Keratinocyte (primary cell): ENCODE data around the gene AKAP13. TPM values are rescaled to one million over a fixed set of nuclear protein-coding genes. Genes with fewer than 3 reads are reported as not detected.

ENCODE experiments used
- DNase-seq: peaks from one replicate; pipeline ENCODE4 v3.0.0-alpha.2; 2011; ENCODE audit warnings: low read depth, missing footprints, low spot score
- FAIRE-seq: peaks from 2 replicates; lab custom pipeline; 2011; peaks lifted over from hg19 to GRCh38; lab: Jason Lieb, UNC
- H2AFZ ChIP-seq: 2 replicates; pipeline ENCODE4 v1.6.0; 2012; ENCODE audit warnings: low read length, control low read depth, inconsistent platforms; ENCODE audit not compliant: control insufficient read depth
- H3K27ac ChIP-seq: 2 replicates; pipeline ENCODE4 v1.5.1; 2011; ENCODE audit warnings: low read length; ENCODE audit not compliant: control insufficient read depth, insufficient read depth
- H3K27me3 ChIP-seq: 3 replicates; pipeline ENCODE4 v1.6.0; 2011; ENCODE audit warnings: low read length; ENCODE audit not compliant: control insufficient read depth, insufficient read depth; ENCODE audit errors: extremely low read depth
- H3K36me3 ChIP-seq, 2 experiments: 2 replicates in 1 of 2; 3 replicates in 1 of 2; pipeline ENCODE4 v1.5.1; 2011; ENCODE audit warnings: low read length in 2 of 2, mild to moderate bottlenecking in 1 of 2; ENCODE audit not compliant: control insufficient read depth in 2 of 2, insufficient read depth in 2 of 2; ENCODE audit errors: extremely low read depth in 1 of 2
- H3K4me1 ChIP-seq: 3 replicates; pipeline ENCODE4 v1.5.1; 2011; ENCODE audit warnings: low read length; ENCODE audit not compliant: control insufficient read depth, insufficient read depth; ENCODE audit errors: extremely low read depth
- H3K4me2 ChIP-seq: 3 replicates; pipeline ENCODE4 v1.6.0; 2011; ENCODE audit warnings: low read depth, low read length; ENCODE audit not compliant: control insufficient read depth, insufficient read depth; ENCODE audit errors: extremely low read depth
- H3K4me3 ChIP-seq, 3 experiments: fragments of 200-600 bp in 1 of 3; sonication (generic) in 1 of 3; 2 replicates in 2 of 3; 3 replicates in 1 of 3; pipeline ENCODE4 v1.5.1; 2011 to 2016; ENCODE audit warnings: low read length in 3 of 3, mild to moderate bottlenecking in 3 of 3, control low read depth in 2 of 3, inconsistent platforms in 1 of 3, low read depth in 1 of 3, mixed read lengths in 1 of 3, mixed run types in 1 of 3, moderate library complexity in 1 of 3; ENCODE audit not compliant: control insufficient read depth in 2 of 3, insufficient read depth in 2 of 3; ENCODE audit errors: extremely low read depth in 1 of 3
- H3K79me2 ChIP-seq: 2 replicates; pipeline ENCODE4 v1.6.0; 2012; ENCODE audit warnings: low read length; ENCODE audit not compliant: control insufficient read depth, insufficient read depth
- H3K9ac ChIP-seq: 3 replicates; pipeline ENCODE4 v1.6.0; 2011; ENCODE audit warnings: low read length; ENCODE audit not compliant: control insufficient read depth, insufficient read depth; ENCODE audit errors: extremely low read depth
- H3K9me1 ChIP-seq: 3 replicates; pipeline ENCODE4 v1.6.0; 2011; ENCODE audit warnings: low read length; ENCODE audit not compliant: control insufficient read depth, insufficient read depth; ENCODE audit errors: extremely low read depth
- H3K9me3 ChIP-seq: 2 replicates; pipeline ENCODE4 v1.5.1; 2012; ENCODE audit warnings: low read depth, low read length; ENCODE audit not compliant: control insufficient read depth
- H4K20me1 ChIP-seq: 3 replicates; pipeline ENCODE4 v1.6.0; 2011; ENCODE audit warnings: low read length; ENCODE audit not compliant: control insufficient read depth, insufficient read depth; ENCODE audit errors: extremely low read depth
- EZH2 ChIP-seq: IDR thresholded peaks from one replicate; pipeline ENCODE4 v1.6.1; 2012; ENCODE audit warnings: inconsistent platforms, mild to moderate bottlenecking, low read length, moderate library complexity
- dilution Hi-C: fragments of 300-500 bp; cut with MboI; formaldehyde crosslinking; loops from one replicate; pipeline ENCODE4 v1.7.0; 2020; ENCODE audit warnings: low sequenced_read_pairs; ENCODE audit not compliant: extremely low pct_ligation_motif_present
- polyA plus RNA-seq, 5 experiments: library from polyadenylated mRNA; depleted of rRNA in 3 of 5; stranded (reverse) in 3 of 5; stranded (forward) in 1 of 5; unstranded in 1 of 5; fragments of >200 nt; gene quantifications; 1 replicate in 1 of 5; 2 replicates in 3 of 5; 3 replicates in 1 of 5; pipeline versions ENCODE4 v1.2.1 to v1.2.3, GENCODE V29; 2011 to 2012; ENCODE audit warnings: missing spikeins in 2 of 5, low read depth in 1 of 5, low replicate concordance in 1 of 5
- TF ChIP-seq, protein P1 (sequence below), 3 experiments: IDR thresholded peaks in 1 of 3; conservative IDR thresholded peaks in 1 of 3; optimal IDR thresholded peaks in 1 of 3; 2 replicates in 2 of 3; 3 replicates in 1 of 3; pipeline versions ENCODE3 to v1.5.1; 2011; ENCODE audit warnings: low read length in 3 of 3, mild to moderate bottlenecking in 3 of 3, moderate library complexity in 2 of 3, control low read depth in 1 of 3, inconsistent platforms in 1 of 3; ENCODE audit not compliant: insufficient read depth in 2 of 3; ENCODE audit errors: extremely low read depth in 1 of 3

The AKAP13 gene
- polyA plus RNA-seq, 1 donor (not counting 4 experiments of a cell fraction or from before 2014, with no cell fraction given), result 16.7 TPM

DNA sequence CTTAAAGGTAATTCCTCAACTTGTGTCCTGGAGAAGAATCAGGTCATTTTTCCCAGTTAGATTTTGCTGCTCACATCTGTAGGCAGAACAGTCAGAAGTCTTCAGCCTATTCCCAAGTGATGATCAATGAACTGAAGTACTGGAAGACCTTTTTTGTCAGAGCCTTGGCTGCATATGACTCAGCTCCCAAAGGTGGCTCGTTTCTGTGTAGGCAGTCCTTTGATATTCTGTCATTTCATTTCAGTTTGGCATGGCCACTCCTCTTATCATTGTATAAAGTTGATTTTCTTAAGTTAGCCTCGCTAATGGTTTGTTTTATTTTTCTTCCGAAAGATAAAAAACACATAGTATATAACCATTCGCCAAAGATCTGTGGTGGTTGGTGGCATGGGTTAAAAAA, 323.7 kb downstream of the AKAP13 start:
- no peak overlapping the region for H2AFZ ChIP-seq
- H3K4me1 ChIP-seq, result no peaks in the 10 kb centered on the region
- DNase-seq (no peak), FAIRE-seq (no peak)
- no peak overlapping the region for H3K4me3 ChIP-seq
- H3K79me2 ChIP-seq, result no peaks in the 10 kb centered on the region
- H4K20me1 ChIP-seq, result no peaks in the 10 kb centered on the region
- H3K36me3 ChIP-seq, result peaks cover 0 to 9% of the 10 kb centered on the region in 2 experiments
- TF ChIP-seq, protein P1, sequence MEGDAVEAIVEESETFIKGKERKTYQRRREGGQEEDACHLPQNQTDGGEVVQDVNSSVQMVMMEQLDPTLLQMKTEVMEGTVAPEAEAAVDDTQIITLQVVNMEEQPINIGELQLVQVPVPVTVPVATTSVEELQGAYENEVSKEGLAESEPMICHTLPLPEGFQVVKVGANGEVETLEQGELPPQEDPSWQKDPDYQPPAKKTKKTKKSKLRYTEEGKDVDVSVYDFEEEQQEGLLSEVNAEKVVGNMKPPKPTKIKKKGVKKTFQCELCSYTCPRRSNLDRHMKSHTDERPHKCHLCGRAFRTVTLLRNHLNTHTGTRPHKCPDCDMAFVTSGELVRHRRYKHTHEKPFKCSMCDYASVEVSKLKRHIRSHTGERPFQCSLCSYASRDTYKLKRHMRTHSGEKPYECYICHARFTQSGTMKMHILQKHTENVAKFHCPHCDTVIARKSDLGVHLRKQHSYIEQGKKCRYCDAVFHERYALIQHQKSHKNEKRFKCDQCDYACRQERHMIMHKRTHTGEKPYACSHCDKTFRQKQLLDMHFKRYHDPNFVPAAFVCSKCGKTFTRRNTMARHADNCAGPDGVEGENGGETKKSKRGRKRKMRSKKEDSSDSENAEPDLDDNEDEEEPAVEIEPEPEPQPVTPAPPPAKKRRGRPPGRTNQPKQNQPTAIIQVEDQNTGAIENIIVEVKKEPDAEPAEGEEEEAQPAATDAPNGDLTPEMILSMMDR (optimal IDR thresholded peaks at IDR 0.05 in 1 of 3, IDR thresholded peaks at IDR 0.05 in 1 of 3, conservative IDR thresholded peaks at IDR 0.05 in 1 of 3; ENCODE audit: extremely low read depth in 1 of 3, insufficient read depth in 2 of 3, low read length in 3 of 3), result no peak
- no peak for TF ChIP-seq EZH2
- no peaks in the 10 kb centered on the region for H3K9me3 ChIP-seq
- dilution Hi-C loops, result no loop called here
- H3K9me1 ChIP-seq, result no peaks in the 10 kb centered on the region
- no peak overlapping the region for H3K27ac ChIP-seq
- H3K27me3 ChIP-seq, result no peaks in the 10 kb centered on the region
- H3K9ac ChIP-seq, result no peak overlapping the region
- no peak overlapping the region for H3K4me2 ChIP-seq

DNA sequence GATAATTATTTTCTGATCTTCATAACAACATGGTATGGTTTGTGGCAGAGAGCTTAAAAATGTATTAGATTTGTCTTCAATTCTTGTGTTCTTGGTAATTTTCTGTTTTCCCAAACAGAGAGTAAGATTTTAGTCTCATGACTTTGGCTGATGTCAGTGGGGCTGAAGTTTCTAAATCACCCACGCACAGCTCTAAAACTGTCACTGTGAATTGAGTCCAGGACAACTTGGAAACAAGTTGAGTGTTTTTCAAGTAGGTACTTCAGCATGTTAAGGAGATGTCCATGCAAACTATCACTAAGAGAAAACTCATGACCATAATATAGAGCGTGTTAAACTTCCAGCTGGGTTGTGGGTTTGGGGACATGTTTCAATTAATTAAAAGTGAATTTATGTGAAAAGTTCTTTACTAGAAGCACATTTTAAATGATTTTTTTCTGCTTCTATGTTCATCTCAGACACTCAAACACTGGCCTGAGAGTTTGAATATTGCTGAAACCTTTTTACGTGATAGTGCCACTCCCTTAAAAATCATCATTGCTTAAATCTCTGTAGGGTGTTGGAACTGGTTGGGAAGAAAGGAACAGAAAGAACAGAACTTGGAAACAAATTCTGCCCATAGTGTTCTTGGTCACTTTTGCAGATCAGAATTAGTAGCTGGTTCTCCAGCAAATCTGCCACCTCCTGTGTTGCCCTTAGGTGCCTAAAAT, 324.5 kb downstream of the AKAP13 start:
- dilution Hi-C loops, result no loop called here
- Histone ChIP-seq H3K79me2 (no peaks in the 10 kb centered on the region), H3K27ac (no peak overlapping the region), H3K4me3 (no peak overlapping the region), H2AFZ (no peak overlapping the region), H3K36me3 (peaks cover 0 to 9% of the 10 kb centered on the region in 2 experiments), H4K20me1 (no peaks in the 10 kb centered on the region), H3K4me1 (no peaks in the 10 kb centered on the region), H3K9me1 (no peaks in the 10 kb centered on the region), H3K9me3 (no peaks in the 10 kb centered on the region), H3K4me2 (no peak overlapping the region), H3K27me3 (no peaks in the 10 kb centered on the region), H3K9ac (no peak overlapping the region)
- FAIRE-seq, result no peak
- DNase-seq, result no peak
- TF ChIP-seq, protein P1 (optimal IDR thresholded peaks at IDR 0.05 in 1 of 3, IDR thresholded peaks at IDR 0.05 in 1 of 3, conservative IDR thresholded peaks at IDR 0.05 in 1 of 3; ENCODE audit: extremely low read depth in 1 of 3, insufficient read depth in 2 of 3, low read length in 3 of 3), result no peak
- no peak for TF ChIP-seq EZH2
